ENCODE data around the gene TPP2.
A peak's percentile ranks its signal among the peaks of the same experiment; 100 is the strongest.

TPP2 gene

GRCh38 chr13:102571075-102571474 is 25.7 kb upstream of the TPP2 start:
- H3K4me2 ChIP-seq (ENCODE audit: low read length): no peak overlapping the region
- H2AFZ ChIP-seq (ENCODE audit: low read depth, low read length): no peak overlapping the region
- no peaks in the 10 kb centered on the region for H3K9me3 ChIP-seq (ENCODE audit: insufficient read depth, low read length)
- no peak overlapping the region for H3K9ac ChIP-seq (ENCODE audit: low read length)
- H3K4me3 ChIP-seq (ENCODE audit: low read length): no peak overlapping the region
- no peaks in the 10 kb centered on the region for H4K20me1 ChIP-seq (ENCODE audit: insufficient read depth, low read length)
- H3K27me3 ChIP-seq (ENCODE audit: low read depth, low read length): peaks cover 16% of the 10 kb centered on the region
- no peaks in the 10 kb centered on the region for H3K79me2 ChIP-seq (ENCODE audit: low read length)
- H3K27ac ChIP-seq (ENCODE audit: low read length): no peak overlapping the region
- H3K4me1 ChIP-seq (ENCODE audit: low read length): peaks cover 5% of the 10 kb centered on the region
- TF ChIP-seq, protein P1, sequence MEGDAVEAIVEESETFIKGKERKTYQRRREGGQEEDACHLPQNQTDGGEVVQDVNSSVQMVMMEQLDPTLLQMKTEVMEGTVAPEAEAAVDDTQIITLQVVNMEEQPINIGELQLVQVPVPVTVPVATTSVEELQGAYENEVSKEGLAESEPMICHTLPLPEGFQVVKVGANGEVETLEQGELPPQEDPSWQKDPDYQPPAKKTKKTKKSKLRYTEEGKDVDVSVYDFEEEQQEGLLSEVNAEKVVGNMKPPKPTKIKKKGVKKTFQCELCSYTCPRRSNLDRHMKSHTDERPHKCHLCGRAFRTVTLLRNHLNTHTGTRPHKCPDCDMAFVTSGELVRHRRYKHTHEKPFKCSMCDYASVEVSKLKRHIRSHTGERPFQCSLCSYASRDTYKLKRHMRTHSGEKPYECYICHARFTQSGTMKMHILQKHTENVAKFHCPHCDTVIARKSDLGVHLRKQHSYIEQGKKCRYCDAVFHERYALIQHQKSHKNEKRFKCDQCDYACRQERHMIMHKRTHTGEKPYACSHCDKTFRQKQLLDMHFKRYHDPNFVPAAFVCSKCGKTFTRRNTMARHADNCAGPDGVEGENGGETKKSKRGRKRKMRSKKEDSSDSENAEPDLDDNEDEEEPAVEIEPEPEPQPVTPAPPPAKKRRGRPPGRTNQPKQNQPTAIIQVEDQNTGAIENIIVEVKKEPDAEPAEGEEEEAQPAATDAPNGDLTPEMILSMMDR (IDR thresholded peaks at IDR 0.05; ENCODE audit: low read depth, low read length): peak; percentile 48
- TF ChIP-seq EZH2phosphoT487 (IDR thresholded peaks at IDR 0.05; ENCODE audit: low read depth): no peak
- H3K36me3 ChIP-seq (replicated peaks; ENCODE audit: low read depth, low read length): no peaks in the 10 kb centered on the region

DNA sequence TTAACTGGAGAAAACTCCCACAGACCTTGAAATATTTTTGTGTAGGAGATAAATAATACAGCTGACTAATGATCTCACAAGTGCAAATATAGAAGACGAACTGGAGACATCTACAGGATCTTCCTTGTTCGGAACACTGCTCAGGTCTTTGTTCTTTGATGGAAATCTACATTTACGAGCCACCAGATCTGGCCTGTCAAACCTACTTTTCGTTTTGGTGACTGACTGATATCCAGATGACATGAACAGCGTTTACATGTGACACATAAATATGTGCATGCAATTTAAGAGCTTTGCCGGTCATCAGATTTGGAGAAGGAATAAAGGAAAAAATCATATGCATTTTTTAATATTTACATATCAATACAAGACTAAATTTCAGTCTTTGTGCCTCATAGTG is 24.5 kb upstream of the TPP2 start:
- Histone ChIP-seq H3K9me3 (ENCODE audit: insufficient read depth, low read length) (no peaks in the 10 kb centered on the region), H3K4me2 (ENCODE audit: low read length) (no peak overlapping the region), H3K79me2 (ENCODE audit: low read length) (no peaks in the 10 kb centered on the region), H3K4me3 (ENCODE audit: low read length) (no peak overlapping the region), H3K9ac (ENCODE audit: low read length) (no peak overlapping the region), H3K36me3 (replicated peaks; ENCODE audit: low read depth, low read length) (no peaks in the 10 kb centered on the region), H2AFZ (ENCODE audit: low read depth, low read length) (no peak overlapping the region), H3K27ac (ENCODE audit: low read length) (no peak overlapping the region), H3K27me3 (ENCODE audit: low read depth, low read length) (peaks cover 16% of the 10 kb centered on the region), H3K4me1 (ENCODE audit: low read length) (peaks cover 5% of the 10 kb centered on the region), H4K20me1 (ENCODE audit: insufficient read depth, low read length) (no peaks in the 10 kb centered on the region)
- TF ChIP-seq, protein P1 (IDR thresholded peaks at IDR 0.05; ENCODE audit: low read depth, low read length): no peak
- TF ChIP-seq EZH2phosphoT487 (IDR thresholded peaks at IDR 0.05; ENCODE audit: low read depth): no peak

DNA sequence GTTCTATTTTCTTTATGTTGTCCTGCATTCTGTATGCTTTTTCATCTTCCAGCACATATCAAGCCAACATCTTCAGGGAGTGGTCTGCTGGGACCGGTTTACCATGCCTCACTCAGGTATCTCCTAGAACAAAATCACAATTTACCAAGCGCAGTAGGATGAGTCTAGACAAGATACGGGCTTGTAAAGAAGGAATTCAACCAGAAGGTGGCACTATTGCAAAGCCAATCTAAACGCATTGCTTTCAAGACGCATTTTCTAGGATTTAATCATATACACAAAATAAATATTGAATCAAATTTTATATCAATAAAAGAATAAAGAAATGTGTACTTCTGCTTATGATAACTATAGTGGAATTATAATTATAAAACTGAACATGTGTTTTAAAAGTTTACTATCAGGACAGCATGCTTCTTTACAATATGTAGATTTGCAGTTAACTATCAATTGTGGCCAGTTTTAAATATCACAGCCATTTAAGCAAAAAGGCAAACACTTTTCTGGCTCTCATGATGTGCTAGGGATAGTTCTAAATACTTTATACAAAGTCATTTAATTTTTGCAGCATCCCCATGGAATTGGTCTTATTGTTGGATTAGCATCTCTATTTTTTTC is 16.1 kb upstream of the TPP2 start:
- H2AFZ ChIP-seq (ENCODE audit: low read depth, low read length): no peak overlapping the region
- H3K4me3 ChIP-seq (ENCODE audit: low read length): no peak overlapping the region
- H3K4me2 ChIP-seq (ENCODE audit: low read length): peak overlapping the region; percentile 25
- no peaks in the 10 kb centered on the region for H3K9me3 ChIP-seq (ENCODE audit: insufficient read depth, low read length)
- H3K4me1 ChIP-seq (ENCODE audit: low read length): peaks cover 14% of the 10 kb centered on the region
- TF ChIP-seq, protein P1 (IDR thresholded peaks at IDR 0.05; ENCODE audit: low read depth, low read length): peak; percentile 82
- no peak for TF ChIP-seq EZH2phosphoT487 (IDR thresholded peaks at IDR 0.05; ENCODE audit: low read depth)
- peaks cover 7% of the 10 kb centered on the region; the same call in 1 of the 2 replicates for H3K27me3 ChIP-seq (ENCODE audit: low read depth, low read length)
- H4K20me1 ChIP-seq (ENCODE audit: insufficient read depth, low read length): no peaks in the 10 kb centered on the region
- no peak overlapping the region for H3K27ac ChIP-seq (ENCODE audit: low read length)
- no peaks in the 10 kb centered on the region for H3K79me2 ChIP-seq (ENCODE audit: low read length)
- H3K36me3 ChIP-seq (replicated peaks; ENCODE audit: low read depth, low read length): no peaks in the 10 kb centered on the region
- no peak overlapping the region for H3K9ac ChIP-seq (ENCODE audit: low read length)

DNA sequence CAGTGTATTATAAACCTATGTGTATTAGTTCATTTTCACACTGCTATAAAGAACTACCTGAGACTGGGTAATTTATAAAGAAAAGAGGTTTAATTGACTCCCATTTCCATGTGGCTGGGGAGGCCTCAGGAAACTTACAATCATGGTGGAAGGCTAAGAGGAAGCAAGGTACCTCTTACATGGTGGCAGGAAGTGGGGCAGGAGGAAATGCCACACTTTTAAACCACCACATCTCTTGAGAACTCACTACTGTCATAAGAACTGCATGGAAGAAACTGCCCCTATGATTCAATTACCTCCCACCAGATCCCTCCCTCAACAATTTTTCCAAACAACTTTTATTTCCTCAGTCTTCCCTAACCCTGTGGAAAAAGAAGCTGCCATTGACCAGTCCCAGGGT is 14.5 kb upstream of the TPP2 start:
- no peak for TF ChIP-seq EZH2phosphoT487 (IDR thresholded peaks at IDR 0.05; ENCODE audit: low read depth)
- TF ChIP-seq, protein P1 (IDR thresholded peaks at IDR 0.05; ENCODE audit: low read depth, low read length): no peak
- Histone ChIP-seq H2AFZ (ENCODE audit: low read depth, low read length) (no peak overlapping the region), H3K79me2 (ENCODE audit: low read length) (no peaks in the 10 kb centered on the region), H3K9me3 (ENCODE audit: insufficient read depth, low read length) (no peaks in the 10 kb centered on the region), H3K27ac (ENCODE audit: low read length) (no peak overlapping the region), H3K4me3 (ENCODE audit: low read length) (no peak overlapping the region), H3K36me3 (replicated peaks; ENCODE audit: low read depth, low read length) (no peaks in the 10 kb centered on the region), H3K27me3 (ENCODE audit: low read depth, low read length) (peaks cover 7% of the 10 kb centered on the region; the same call in 1 of the 2 replicates), H4K20me1 (ENCODE audit: insufficient read depth, low read length) (no peaks in the 10 kb centered on the region), H3K9ac (ENCODE audit: low read length) (no peak overlapping the region), H3K4me1 (ENCODE audit: low read length) (peaks cover 14% of the 10 kb centered on the region), H3K4me2 (ENCODE audit: low read length) (no peak overlapping the region)
